SK-N-MC (cell line): ENCODE measurements around the gene IL1RAPL1.

Source experiments
- EZH2 ChIP-seq: fragments of 200-600 bp; sonication (generic); IDR thresholded peaks from one replicate; pipeline ENCODE4 v1.6.1; 2017; ENCODE audit warnings: antibody characterized with exemption
- FOXP2 ChIP-seq: optimal IDR thresholded peaks from 2 replicates; pipeline ENCODE3; 2011; ENCODE audit warnings: mild to moderate bottlenecking, moderate library complexity; ENCODE audit not compliant: insufficient read depth; ENCODE audit errors: extremely low read length, control extremely low read depth
- POLR2AphosphoS5 ChIP-seq: IDR thresholded peaks from 2 replicates; pipeline ENCODE4 v1.6.1; 2012; ENCODE audit warnings: mild to moderate bottlenecking, low read depth, low read length, borderline replicate concordance

DNA sequence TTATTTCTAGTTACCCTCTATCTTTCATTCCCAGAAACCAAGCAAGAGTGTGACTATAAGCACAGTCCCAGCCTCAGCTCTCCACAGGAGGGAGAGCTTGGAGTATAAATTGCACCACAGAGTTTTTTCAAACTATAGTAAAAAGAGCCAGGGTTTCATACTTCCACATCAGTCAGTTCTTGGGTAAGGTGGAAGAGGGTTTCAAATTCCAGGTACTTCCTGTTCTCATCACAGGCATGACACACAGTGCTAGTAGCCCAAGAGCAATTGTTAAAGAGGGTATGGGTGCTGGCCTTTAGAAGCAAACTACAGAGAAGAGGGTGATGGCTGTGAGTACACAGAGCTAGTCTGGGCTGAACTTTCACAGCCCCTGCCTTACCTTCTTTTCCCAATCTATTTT is 5.7 kb upstream of the IL1RAPL1 start:
- TF ChIP-seq EZH2 (no peak), POLR2AphosphoS5 (no peak), FOXP2 (no peak)
